Natural killer cell (primary cell): Measurements from ENCODE around the gene ANKRD11. TPM values are rescaled to one million over a fixed set of nuclear protein-coding genes. Genes with fewer than 3 reads are reported as not detected.

Experiments
- ATAC-seq, 3 donors: fragments of 150-1000 bp in 2 of 3; fragments of 200-7000 bp in 1 of 3; cut with Tn5 transposase; 1 replicate in 1 of 3; 2 replicates in 2 of 3; pipeline ENCODE4 v1.10.0; 2021; ENCODE audit warnings: mild to moderate bottlenecking in 2 of 3, moderate library complexity in 2 of 3
- DNase-seq, 2 donors: peaks; one replicate each; pipeline versions ENCODE4 v3.0.0 to v3.0.0-alpha.2; 2013 to 2021; ENCODE audit warnings: mixed read lengths in 1 of 2
- H3K27ac ChIP-seq: one replicate; pipeline ENCODE4 v1.5.1; 2013; ENCODE audit warnings: mild to moderate bottlenecking, low read length
- H3K27me3 ChIP-seq: one replicate; pipeline ENCODE4 v1.6.1; 2013; ENCODE audit warnings: low read length; ENCODE audit not compliant: control insufficient read depth, insufficient read depth
- H3K36me3 ChIP-seq: one replicate; pipeline ENCODE4 v1.6.1; 2013; ENCODE audit warnings: low read length; ENCODE audit not compliant: control insufficient read depth, insufficient read depth
- H3K4me1 ChIP-seq: one replicate; pipeline ENCODE4 v1.6.1; 2013; ENCODE audit warnings: low read length; ENCODE audit not compliant: control insufficient read depth, insufficient read depth
- H3K4me3 ChIP-seq: one replicate; pipeline ENCODE4 v1.5.1; 2013; ENCODE audit warnings: low read length
- H3K9me3 ChIP-seq: one replicate; pipeline ENCODE4 v1.6.1; 2013; ENCODE audit warnings: low read length; ENCODE audit not compliant: control insufficient read depth, insufficient read depth
- H3K27ac Mint-ChIP-seq, 2 donors: one replicate each; pipeline ENCODE4 v1.8.0; 2022; ENCODE audit warnings: mild to moderate bottlenecking in 2 of 2, mixed read lengths in 2 of 2, moderate library complexity in 1 of 2
- H3K27me3 Mint-ChIP-seq, 2 donors: one replicate each; pipeline ENCODE4 v1.8.0; 2022; ENCODE audit warnings: low read depth in 2 of 2, mixed read lengths in 2 of 2
- H3K36me3 Mint-ChIP-seq: one replicate; pipeline ENCODE4 v1.8.0; 2022; ENCODE audit warnings: mixed read lengths
- H3K4me1 Mint-ChIP-seq, 2 donors: one replicate each; pipeline ENCODE4 v1.8.0; 2022; ENCODE audit warnings: mixed read lengths in 2 of 2
- H3K4me3 Mint-ChIP-seq: one replicate; pipeline ENCODE4 v1.8.0; 2022; ENCODE audit warnings: mild to moderate bottlenecking, moderate library complexity, mixed read lengths
- H3K9me3 Mint-ChIP-seq, 2 donors: one replicate each; pipeline ENCODE4 v1.8.0; 2022; ENCODE audit warnings: mixed read lengths in 2 of 2
- CTCF ChIP-seq: fragments of 200-600 bp; IDR thresholded peaks from one replicate; pipeline ENCODE4 v1.8.0; 2022; ENCODE audit warnings: antibody characterized with exemption
- WGBS: methylation state at CpG from one replicate; pipeline ENCODE4 v1.1.7; 2013; ENCODE audit warnings: missing lambda C conversion rate; ENCODE audit not compliant: insufficient coverage; 5-methylcytosine and 5-hydroxymethylcytosine counted together
- intact Hi-C: fragments of 100-400 bp; cut with micrococcal nuclease; formaldehyde crosslinking; loops from one replicate; pipeline ENCODE4 v1.14.2; 2022
- total RNA-seq, 4 donors: library from RNA; stranded (reverse); fragments of 120-200 nt in 1 of 4; gene quantifications; one replicate each; pipeline versions ENCODE4 v1.2.3 to v1.2.4, GENCODE V29; 2013 to 2022

The ANKRD11 gene
- total RNA-seq, 3 donors from 2014 or later (not counting 1 experiment from before 2014, with no cell fraction given), result 230 to 299 (median 287) TPM

DNA sequence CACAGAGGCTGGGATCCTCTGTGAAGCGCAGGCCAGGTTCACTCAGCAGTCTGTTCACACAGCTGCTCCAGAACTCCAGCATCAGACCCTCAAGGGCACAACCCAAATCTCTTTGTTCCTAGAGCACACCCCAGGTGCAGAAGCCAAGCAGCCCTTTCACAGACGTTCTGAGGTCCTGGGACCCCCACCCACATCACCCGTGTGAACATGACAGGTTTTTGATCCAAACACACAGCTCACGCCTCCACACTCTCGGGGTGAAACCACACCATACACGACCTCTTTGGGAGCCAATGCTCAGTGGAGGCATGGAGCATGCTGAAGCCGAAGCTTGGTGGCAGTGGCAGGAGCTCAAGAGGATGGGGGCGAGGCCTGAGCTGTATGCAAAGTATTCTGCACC lies 175.5 kb downstream of the ANKRD11 start:
- Histone ChIP-seq H3K9me3 (no peaks in the 10 kb centered on the region), H3K27ac (peak overlapping the region; percentile 84), H3K4me1 (peaks cover 82% of the 10 kb centered on the region), H3K27me3 (no peaks in the 10 kb centered on the region), H3K36me3 (peaks cover 8% of the 10 kb centered on the region), H3K4me3 (no peak overlapping the region)
- Mint-ChIP-seq H3K9me3 (no peaks in the 10 kb centered on the region), H3K36me3 (no peaks in the 10 kb centered on the region), H3K4me3 (peak overlapping the region; percentile 88), H3K4me1 (peaks cover 77 to 83% of the 10 kb centered on the region in 2 donors), H3K27ac (peak overlapping the region; percentile 98), H3K27me3 (no peaks in the 10 kb centered on the region)
- ATAC-seq (no peak), DNase-seq (peak in 1 of 2 donors; percentile 32)
- WGBS, result 62% methylated on average over 8 of the region's 8 CpGs
- TF ChIP-seq CTCF, result no peak
- intact Hi-C loops, result loop anchor here (5.0 to 10.0 kb wide), 3 partner anchors 42 to 192 kb away; partner anchors contain the start of gene SPG7

DNA sequence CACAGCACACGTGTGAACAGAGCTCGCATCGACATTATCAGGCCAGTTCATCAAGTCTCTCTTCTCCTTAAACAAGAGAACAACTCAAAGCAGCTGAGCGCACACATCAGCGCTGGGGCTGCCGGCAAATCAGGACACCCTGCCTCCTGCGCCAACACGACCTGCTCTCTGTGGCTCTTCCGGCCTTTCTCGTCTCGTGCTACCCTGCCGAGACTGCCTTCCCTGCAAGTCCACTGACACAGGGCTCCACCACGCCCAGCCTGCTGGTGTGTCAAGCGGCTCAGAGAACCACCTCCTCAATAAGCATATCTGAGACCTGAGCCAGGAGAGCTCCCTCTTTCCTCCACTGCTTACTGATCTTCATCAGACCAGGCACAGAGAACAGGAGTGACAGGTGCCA lies 176.0 kb downstream of the ANKRD11 start:
- 66% methylated on average over 14 of the region's 14 CpGs for WGBS
- DNase-seq, result peak in 1 of 2 donors; percentile 79
- H3K27me3 Mint-ChIP-seq, result no peaks in the 10 kb centered on the region
- peak overlapping the region; percentile 98 for H3K27ac Mint-ChIP-seq
- Histone ChIP-seq H3K27me3 (no peaks in the 10 kb centered on the region), H3K27ac (peak overlapping the region; percentile 84), H3K4me1 (peaks cover 79% of the 10 kb centered on the region), H3K4me3 (no peak overlapping the region), H3K9me3 (no peaks in the 10 kb centered on the region), H3K36me3 (peaks cover 8% of the 10 kb centered on the region)
- H3K9me3 Mint-ChIP-seq, result no peaks in the 10 kb centered on the region
- no peak for TF ChIP-seq CTCF
- peaks cover 77 to 83% of the 10 kb centered on the region in 2 donors for H3K4me1 Mint-ChIP-seq
- intact Hi-C loops, result loop anchor here (10.0 kb wide), 1 partner anchor 70 kb away; no protein-coding TSS in a partner anchor
- ATAC-seq, result no peak
- no peaks in the 10 kb centered on the region for H3K36me3 Mint-ChIP-seq
- peak overlapping the region; percentile 88 for H3K4me3 Mint-ChIP-seq

DNA sequence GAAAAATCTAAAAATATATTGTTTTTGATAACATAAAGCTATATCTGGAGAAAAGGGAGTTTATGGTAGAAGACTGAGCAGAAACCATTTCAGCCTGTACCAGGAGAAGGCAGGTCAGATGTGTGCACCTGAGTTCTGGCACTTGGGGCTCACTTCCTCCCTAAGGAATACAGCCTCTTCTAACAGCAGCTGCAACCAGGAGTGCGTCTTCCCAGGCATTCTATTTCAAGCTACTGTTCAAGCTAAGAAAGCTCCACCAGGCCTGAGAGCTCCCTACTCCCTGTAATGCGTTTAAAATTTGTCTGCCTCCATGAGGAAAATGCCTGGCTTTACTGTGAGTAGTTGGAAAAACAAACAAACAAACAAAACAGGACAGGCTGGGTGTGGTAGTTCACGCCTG lies 176.8 kb downstream of the ANKRD11 start:
- H3K27ac Mint-ChIP-seq, result peak overlapping the region; percentile 98
- no peak for TF ChIP-seq CTCF
- Histone ChIP-seq H3K4me1 (peaks cover 79% of the 10 kb centered on the region), H3K27me3 (no peaks in the 10 kb centered on the region), H3K9me3 (no peaks in the 10 kb centered on the region), H3K27ac (peak overlapping the region; percentile 84), H3K36me3 (peaks cover 8% of the 10 kb centered on the region), H3K4me3 (no peak overlapping the region)
- 72% methylated on average over 3 of the region's 3 CpGs for WGBS
- DNase-seq (no peak), ATAC-seq (no peak)
- H3K27me3 Mint-ChIP-seq, result no peaks in the 10 kb centered on the region
- H3K36me3 Mint-ChIP-seq, result no peaks in the 10 kb centered on the region
- intact Hi-C loops, result loop anchor here (10.0 kb wide), 1 partner anchor 69 kb away; no protein-coding TSS in a partner anchor
- H3K4me3 Mint-ChIP-seq, result peak overlapping the region; percentile 88
- no peaks in the 10 kb centered on the region for H3K9me3 Mint-ChIP-seq
- H3K4me1 Mint-ChIP-seq, result peaks cover 77 to 83% of the 10 kb centered on the region in 2 donors
